SK-N-MC (cell line): ENCODE data around the gene DNAH11.

Experiments used
- DNase-seq: peaks from one replicate; pipeline ENCODE4 v3.0.0-alpha.2; 2011; ENCODE audit warnings: low read depth, low spot score
- H3K27ac ChIP-seq: fragments of 200-600 bp; sonication (generic); 2 replicates; pipeline ENCODE4 v1.5.1; 2016; ENCODE audit warnings: mixed run types
- H3K36me3 ChIP-seq: fragments of 200-600 bp; sonication (generic); 2 replicates; pipeline ENCODE4 v1.6.1; 2017; ENCODE audit warnings: antibody characterized with exemption, low read length, mixed read lengths; ENCODE audit not compliant: insufficient read depth
- H3K4me3 ChIP-seq: fragments of 200-600 bp; sonication (generic); 2 replicates; pipeline ENCODE4 v1.5.1; 2016
- H3K9ac ChIP-seq: fragments of 200-600 bp; sonication (generic); 2 replicates; pipeline ENCODE4 v1.8.0; 2017; ENCODE audit warnings: mixed run types, mixed read lengths; ENCODE audit not compliant: insufficient read length
- H3K9me3 ChIP-seq: fragments of 200-600 bp; sonication (generic); 2 replicates; pipeline ENCODE4 v1.6.1; 2017; ENCODE audit warnings: low read depth, mild to moderate bottlenecking, antibody characterized with exemption, low read length, moderate library complexity, mixed read lengths
- EZH2 ChIP-seq: fragments of 200-600 bp; sonication (generic); IDR thresholded peaks from one replicate; pipeline ENCODE4 v1.6.1; 2017; ENCODE audit warnings: antibody characterized with exemption
- FOXP2 ChIP-seq: optimal IDR thresholded peaks from 2 replicates; pipeline ENCODE3; 2011; ENCODE audit warnings: mild to moderate bottlenecking, moderate library complexity; ENCODE audit not compliant: insufficient read depth; ENCODE audit errors: extremely low read length, control extremely low read depth
- POLR2AphosphoS5 ChIP-seq: IDR thresholded peaks from 2 replicates; pipeline ENCODE4 v1.6.1; 2012; ENCODE audit warnings: mild to moderate bottlenecking, low read depth, low read length, borderline replicate concordance

Gene DNAH11

GRCh38 chr7:21891291-21891690, 348.5 kb downstream of the DNAH11 start:
- Histone ChIP-seq H3K36me3 (no peaks in the 10 kb centered on the region; the same call in 1 of the 2 replicates), H3K4me3 (no peak overlapping the region), H3K27ac (no peak overlapping the region), H3K9ac (no peak overlapping the region), H3K9me3 (no peaks in the 10 kb centered on the region)
- no peak for DNase-seq
- TF ChIP-seq FOXP2 (no peak), POLR2AphosphoS5 (no peak), EZH2 (no peak)

- Histone ChIP-seq H3K27ac (no peak overlapping the region), H3K4me3 (no peak overlapping the region), H3K9me3 (no peaks in the 10 kb centered on the region), H3K36me3 (peaks cover 6% of the 10 kb centered on the region), H3K9ac (no peak overlapping the region)
- DNase-seq = no peak
- TF ChIP-seq FOXP2 (no peak), POLR2AphosphoS5 (no peak), EZH2 (no peak)
These were observed 350.6 kb downstream of the DNAH11 start for GRCh38 chr7:21893401-21893800.

DNA sequence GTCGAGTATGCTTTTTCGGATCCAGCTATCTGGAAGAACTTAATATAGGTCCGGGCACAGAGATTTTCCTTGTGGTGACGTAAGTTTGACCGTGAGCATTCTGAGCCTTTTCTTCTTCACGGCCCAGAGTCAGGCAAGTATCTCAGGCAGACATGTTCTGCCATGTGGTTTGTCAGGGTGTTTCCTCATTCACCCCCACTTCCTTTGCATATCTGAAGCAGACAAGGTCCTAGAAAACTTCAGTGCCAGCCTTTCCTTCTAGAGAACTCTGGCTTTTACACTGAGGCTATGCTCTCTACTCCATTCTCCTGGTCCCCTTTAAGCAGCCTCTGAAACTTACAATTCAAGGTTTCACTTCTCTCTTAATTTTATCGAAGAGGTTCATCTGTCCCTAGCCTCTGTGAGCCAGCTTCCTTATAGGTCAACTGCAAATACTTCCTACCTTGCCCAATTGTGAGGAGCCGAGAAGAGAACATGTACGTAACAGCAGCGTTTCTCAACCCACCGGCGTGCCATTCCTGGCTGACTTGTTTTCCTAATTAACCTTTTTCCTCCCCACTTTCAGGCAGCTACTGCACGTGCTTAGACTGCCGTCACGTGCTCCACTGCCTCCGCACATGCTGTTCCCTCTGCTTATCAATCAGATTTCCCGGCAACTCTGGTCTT, 355.6 kb downstream of the DNAH11 start:
- peaks cover 56% of the 10 kb centered on the region for H3K36me3 ChIP-seq
- H3K9ac ChIP-seq = no peak overlapping the region
- no peaks in the 10 kb centered on the region for H3K9me3 ChIP-seq
- H3K27ac ChIP-seq = no peak overlapping the region
- TF ChIP-seq EZH2 = no peak
- no peak for TF ChIP-seq FOXP2
- no peak for TF ChIP-seq POLR2AphosphoS5
- no peak for DNase-seq
- no peak overlapping the region for H3K4me3 ChIP-seq

DNA sequence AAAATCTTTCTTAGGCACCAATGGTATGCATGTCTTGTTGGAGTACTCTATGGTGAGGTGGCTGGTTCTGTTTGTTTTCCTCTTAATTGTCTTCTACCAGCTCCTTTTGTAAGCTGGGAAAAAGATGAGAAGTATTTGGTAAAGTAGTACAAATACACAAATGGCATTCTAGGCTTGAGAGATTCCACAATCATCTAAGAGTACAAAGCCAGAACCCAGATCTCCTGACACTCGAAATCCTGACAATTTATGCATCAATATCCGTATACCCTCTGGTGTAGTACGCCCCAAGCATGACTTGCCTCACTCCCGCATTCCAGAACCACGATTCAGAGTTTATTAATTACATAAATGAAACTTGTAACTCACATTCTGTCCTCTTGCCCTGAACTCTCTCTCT, 359.4 kb downstream of the DNAH11 start:
- peaks cover 94% of the 10 kb centered on the region for H3K36me3 ChIP-seq
- no peak for TF ChIP-seq EZH2
- TF ChIP-seq POLR2AphosphoS5 = no peak
- TF ChIP-seq FOXP2 = no peak
- no peak overlapping the region for H3K4me3 ChIP-seq
- no peak for DNase-seq
- no peak overlapping the region for H3K9ac ChIP-seq
- H3K27ac ChIP-seq = no peak overlapping the region
- H3K9me3 ChIP-seq = no peaks in the 10 kb centered on the region

DNA sequence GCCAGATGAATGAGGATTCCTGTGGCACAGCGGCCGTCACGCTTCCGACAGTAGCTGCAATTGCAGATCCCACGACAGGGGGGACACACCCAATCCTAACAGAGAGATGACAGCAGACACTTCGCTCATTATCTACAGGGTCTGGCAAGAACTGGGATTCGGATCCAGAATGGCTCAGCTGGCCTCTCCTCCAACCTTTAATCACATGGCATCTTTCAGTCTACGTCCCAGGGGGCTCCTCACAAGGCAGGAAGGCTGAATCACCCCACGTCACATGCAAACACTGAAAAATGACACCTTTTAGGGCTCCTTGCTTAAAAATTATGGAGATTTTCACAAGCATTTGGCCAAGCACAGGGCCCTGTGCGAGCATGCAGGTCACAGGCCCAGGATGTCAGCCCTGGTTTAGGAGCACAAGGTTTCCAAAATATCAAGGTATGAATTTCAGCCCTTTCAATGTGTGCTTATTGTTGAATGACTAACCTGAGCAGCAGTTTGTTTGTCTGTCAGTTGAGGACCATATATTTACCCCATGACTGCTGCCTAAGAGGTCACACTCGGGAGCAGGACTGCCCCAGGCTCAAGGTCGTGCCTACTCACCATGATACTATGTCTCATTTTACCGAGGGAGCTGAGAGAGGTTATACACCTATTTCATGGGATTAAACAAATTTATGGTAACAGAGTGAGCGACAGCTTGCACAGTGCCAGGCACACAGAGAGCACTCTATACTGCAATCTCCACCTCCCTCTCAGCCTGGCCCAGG, 360.4 kb downstream of the DNAH11 start:
- Histone ChIP-seq H3K9me3 (no peaks in the 10 kb centered on the region), H3K9ac (no peak overlapping the region), H3K36me3 (peaks cover 100% of the 10 kb centered on the region), H3K4me3 (no peak overlapping the region), H3K27ac (no peak overlapping the region)
- TF ChIP-seq POLR2AphosphoS5 = no peak
- no peak for TF ChIP-seq EZH2
- TF ChIP-seq FOXP2 = no peak
- no peak for DNase-seq

DNA sequence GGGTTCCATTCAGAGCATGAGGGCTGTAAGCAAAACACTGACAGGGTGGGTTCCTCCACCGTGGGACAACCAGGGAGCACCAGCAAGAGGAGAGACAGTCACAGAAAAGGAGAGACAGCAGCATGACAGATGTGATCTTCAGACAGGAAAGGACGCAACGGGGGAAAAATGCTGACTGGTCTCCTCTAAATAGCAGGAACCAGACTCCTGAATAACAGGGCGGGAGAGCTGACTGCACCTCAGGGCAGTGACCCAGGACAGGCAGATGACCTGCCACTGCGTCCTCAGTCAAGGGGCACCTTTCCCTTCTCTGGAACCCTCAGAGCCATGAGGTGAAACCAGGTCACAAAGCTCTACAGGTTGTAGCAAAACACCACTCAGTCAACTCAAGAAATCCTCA, 365.9 kb downstream of the DNAH11 start:
- H3K36me3 ChIP-seq = peaks cover 86% of the 10 kb centered on the region
- no peak overlapping the region for H3K9ac ChIP-seq
- no peak for DNase-seq
- no peaks in the 10 kb centered on the region for H3K9me3 ChIP-seq
- TF ChIP-seq EZH2 (no peak), FOXP2 (no peak), POLR2AphosphoS5 (no peak)
- no peak overlapping the region for H3K27ac ChIP-seq
- H3K4me3 ChIP-seq = no peak overlapping the region

- Histone ChIP-seq H3K4me3 (no peak overlapping the region), H3K9ac (no peak overlapping the region), H3K27ac (no peak overlapping the region), H3K9me3 (no peaks in the 10 kb centered on the region), H3K36me3 (peaks cover 86% of the 10 kb centered on the region)
- no peak for TF ChIP-seq EZH2
- TF ChIP-seq FOXP2 = no peak
- no peak for TF ChIP-seq POLR2AphosphoS5
- DNase-seq = no peak
These were observed 367.4 kb downstream of the DNAH11 start for GRCh38 chr7:21910253-21910652.

- peaks cover 80% of the 10 kb centered on the region for H3K36me3 ChIP-seq
These were observed 368.6 kb downstream of the DNAH11 start for GRCh38 chr7:21911341-21911875.

More at GRCh38 chr7:21911341-21911875, 368.6 kb downstream of the DNAH11 start:
- DNase-seq = no peak
- TF ChIP-seq FOXP2 = no peak
- no peak for TF ChIP-seq EZH2
- no peak for TF ChIP-seq POLR2AphosphoS5
- Histone ChIP-seq H3K9ac (no peak overlapping the region), H3K9me3 (no peaks in the 10 kb centered on the region), H3K4me3 (no peak overlapping the region), H3K27ac (no peak overlapping the region)
